Esophagus muscularis mucosa (tissue), 3 donors: ENCODE results near the gene HIKESHI.

Experiments
- CTCF ChIP-seq, 3 experiments: fragments of 200-600 bp in 2 of 3; fragments of 450-650 bp in 1 of 3; sonication (generic) in 2 of 3; IDR thresholded peaks; one replicate each; pipeline ENCODE4 v1.5.1; 2017 to 2019; ENCODE audit warnings: antibody characterized with exemption in 3 of 3, mild to moderate bottlenecking in 2 of 3, moderate library complexity in 1 of 3
- POLR2A ChIP-seq: fragments of 450-650 bp; IDR thresholded peaks from one replicate; pipeline ENCODE4 v1.6.1; 2017; ENCODE audit warnings: antibody characterized with exemption, moderate library complexity, mild to moderate bottlenecking, low read depth
- POLR2AphosphoS5 ChIP-seq, 2 donors: sonication (generic); formaldehyde crosslinking; IDR thresholded peaks; one replicate each; pipeline ENCODE4 v1.6.1; 2017; ENCODE audit warnings: antibody characterized with exemption in 2 of 2

GRCh38 chr11:86355256-86355655 lies 53.2 kb downstream of the HIKESHI start:
- no peak for TF ChIP-seq CTCF (IDR thresholded peaks at IDR 0.05)
- no peak for TF ChIP-seq POLR2A
- no peak for TF ChIP-seq POLR2AphosphoS5 (IDR thresholded peaks at IDR 0.05)
